ENCODE results near the gene TMEM178B.

DNA sequence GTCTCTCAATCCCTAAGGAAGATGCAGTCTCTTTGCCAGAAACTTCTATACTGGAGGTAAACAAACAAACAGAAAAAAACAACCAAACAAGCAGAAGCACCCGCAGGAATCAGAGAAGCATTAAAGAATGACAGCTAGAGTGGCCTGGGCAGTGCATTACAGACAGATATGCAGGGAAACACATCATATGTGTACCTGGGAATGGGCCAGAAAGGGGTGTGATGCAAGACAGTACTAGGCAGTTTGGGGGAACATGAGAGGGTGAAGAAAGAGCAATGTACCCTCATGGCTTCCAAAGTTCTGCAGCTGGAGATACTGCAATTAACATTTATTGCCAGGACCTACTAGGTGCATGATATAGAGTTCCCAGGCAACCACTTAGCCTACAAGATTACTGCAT lies 177.3 kb downstream of the TMEM178B start:
- TF ChIP-seq POLR2A (IDR thresholded peaks at IDR 0.05; ENCODE audit: low read length) (no peak), GATA1 (IDR thresholded peaks at IDR 0.05; ENCODE audit: low read depth, low read length) (no peak)
